GM23338 (cell line): Measurements from ENCODE around the gene CLPX. TPM values are rescaled to one million over a fixed set of nuclear protein-coding genes. Genes with fewer than 3 reads are reported as not detected.

Experiments used
- ATAC-seq: fragments of 200-7000 bp; cut with Tn5 transposase; 3 replicates; pipeline ENCODE4 v1.9.1; 2020
- DNase-seq: peaks from one replicate; pipeline ENCODE4 v3.0.0-alpha.2; 2015; ENCODE audit warnings: low spot score
- H2AFZ ChIP-seq: fragments of 200-600 bp; sonication (generic); 2 replicates; pipeline ENCODE4 v1.8.0; 2016; ENCODE audit warnings: antibody characterized with exemption, mild to moderate bottlenecking, moderate library complexity
- H3F3A ChIP-seq: fragments of 200-600 bp; sonication (generic); replicated peaks from 2 replicates; pipeline ENCODE4 v1.8.0; 2017; ENCODE audit warnings: antibody characterized with exemption, mixed run types, low read depth
- H3K27ac ChIP-seq: fragments of 200-600 bp; sonication (generic); 2 replicates; pipeline ENCODE4 v1.6.1; 2016; ENCODE audit warnings: low read depth
- H3K27me3 ChIP-seq: fragments of 200-600 bp; sonication (generic); 2 replicates; pipeline ENCODE4 v1.8.0; 2016; ENCODE audit warnings: mild to moderate bottlenecking, mixed run types, moderate library complexity; ENCODE audit not compliant: insufficient read depth
- H3K36me3 ChIP-seq: fragments of 200-600 bp; sonication (generic); 2 replicates; pipeline ENCODE4 v1.8.0; 2016; ENCODE audit warnings: mild to moderate bottlenecking; ENCODE audit not compliant: insufficient read depth
- H3K4me1 ChIP-seq: fragments of 200-600 bp; sonication (generic); 2 replicates; pipeline ENCODE4 v1.8.0; 2016; ENCODE audit warnings: mild to moderate bottlenecking, moderate library complexity; ENCODE audit not compliant: insufficient read depth
- H3K4me2 ChIP-seq: fragments of 200-600 bp; sonication (generic); 2 replicates; pipeline ENCODE4 v1.7.1; 2017; ENCODE audit warnings: mixed run types
- H3K4me3 ChIP-seq: fragments of 200-600 bp; sonication (generic); 2 replicates; pipeline ENCODE4 v1.6.1; 2016; ENCODE audit warnings: mixed run types
- H3K79me2 ChIP-seq: fragments of 200-600 bp; sonication (generic); replicated peaks from 2 replicates; pipeline ENCODE4 v1.8.0; 2017; ENCODE audit warnings: mild to moderate bottlenecking; ENCODE audit not compliant: insufficient read depth
- H3K9me2 ChIP-seq: fragments of 200-600 bp; sonication (generic); 2 replicates; pipeline ENCODE4 v1.8.0; 2017; ENCODE audit not compliant: insufficient read depth
- H4K20me1 ChIP-seq: fragments of 200-600 bp; sonication (generic); replicated peaks from 2 replicates; pipeline ENCODE4 v1.8.0; 2017; ENCODE audit warnings: mild to moderate bottlenecking; ENCODE audit not compliant: insufficient read depth
- H3K27ac Mint-ChIP-seq: 2 replicates; pipeline ENCODE4 v1.8.0; 2020; ENCODE audit warnings: inconsistent platforms, mild to moderate bottlenecking, moderate library complexity, mixed read lengths
- H3K27me3 Mint-ChIP-seq: 3 replicates; pipeline ENCODE4 v1.8.0; 2022; ENCODE audit warnings: low read depth, mild to moderate bottlenecking, moderate library complexity, mixed read lengths, inconsistent platforms; ENCODE audit not compliant: insufficient read depth, poor library complexity
- H3K36me3 Mint-ChIP-seq: 3 replicates; pipeline ENCODE4 v1.8.0; 2021; ENCODE audit warnings: low read depth, mild to moderate bottlenecking, inconsistent platforms, moderate library complexity, mixed read lengths
- H3K4me1 Mint-ChIP-seq: 3 replicates; pipeline ENCODE4 v1.8.0; 2020; ENCODE audit warnings: mild to moderate bottlenecking, inconsistent platforms, mixed read lengths
- H3K4me3 Mint-ChIP-seq: 3 replicates; pipeline ENCODE4 v1.8.0; 2021; ENCODE audit warnings: moderate library complexity, mild to moderate bottlenecking, inconsistent platforms, mixed read lengths
- H3K9me3 Mint-ChIP-seq: 3 replicates; pipeline ENCODE4 v1.8.0; 2020; ENCODE audit warnings: moderate library complexity, mild to moderate bottlenecking, inconsistent platforms, mixed read lengths
- CREB1 ChIP-seq: fragments of 250-450 bp; sonication (Bioruptor Pico); IDR thresholded peaks from 2 replicates; pipeline ENCODE4 v1.5.0; 2020; ENCODE audit warnings: low read depth, mild to moderate bottlenecking, moderate library complexity
- CTCF ChIP-seq, 2 experiments: fragments of 200-600 bp in 1 of 2; sonication (generic) in 1 of 2; conservative IDR thresholded peaks; 2 replicates each; pipeline versions ENCODE4 v1.5.1 to v1.6.1; 2016 to 2017; ENCODE audit warnings: antibody characterized with exemption in 2 of 2, low read depth in 2 of 2, mild to moderate bottlenecking in 2 of 2, moderate library complexity in 1 of 2
- ETS1 ChIP-seq: IDR thresholded peaks from 2 replicates; pipeline ENCODE4 v1.6.1; 2016; ENCODE audit warnings: antibody characterized with exemption
- EZH2 ChIP-seq: fragments of 200-600 bp; sonication (generic); IDR thresholded peaks from one replicate; pipeline ENCODE4 v1.8.0; 2017; ENCODE audit warnings: antibody characterized with exemption, mild to moderate bottlenecking, low read depth; ENCODE audit not compliant: unreplicated experiment
- EZH2phosphoT487 ChIP-seq: fragments of 200-600 bp; sonication (generic); IDR thresholded peaks from one replicate; pipeline ENCODE4 v1.8.1; 2018; ENCODE audit warnings: antibody characterized with exemption; ENCODE audit not compliant: unreplicated experiment
- JUNB ChIP-seq: IDR thresholded peaks from one replicate; pipeline ENCODE4 v1.6.1; 2016; ENCODE audit warnings: antibody characterized with exemption; ENCODE audit not compliant: unreplicated experiment
- POLR2AphosphoS5 ChIP-seq: IDR thresholded peaks from 2 replicates; pipeline ENCODE4 v1.6.1; 2016; ENCODE audit warnings: antibody characterized with exemption, low read depth
- REST ChIP-seq: IDR thresholded peaks from one replicate; pipeline ENCODE4 v1.6.1; 2018; ENCODE audit warnings: antibody characterized with exemption; ENCODE audit not compliant: unreplicated experiment
- ZNF114 ChIP-seq: fragments of 250-450 bp; sonication (Bioruptor Pico); IDR thresholded peaks from 2 replicates; pipeline ENCODE4 v1.5.0; 2020; ENCODE audit warnings: mild to moderate bottlenecking, moderate library complexity
- ZNF331 ChIP-seq: fragments of 250-450 bp; sonication (Bioruptor Pico); IDR thresholded peaks from 2 replicates; pipeline ENCODE4 v1.5.0; 2020; ENCODE audit warnings: low read depth, mild to moderate bottlenecking, moderate library complexity
- ZNF462 ChIP-seq: fragments of 250-450 bp; sonication (Bioruptor Pico); IDR thresholded peaks from 2 replicates; pipeline ENCODE4 v1.5.0; 2020; ENCODE audit warnings: mild to moderate bottlenecking, moderate library complexity
- long read RNA-seq: library from polyadenylated mRNA; unstranded; transcript quantifications from one replicate; pipeline ENCODE4 v2.0.0, GENCODE V29; 2020; ENCODE audit not compliant: unreplicated experiment
- polyA plus RNA-seq: library from polyadenylated mRNA; unstranded; fragments of >200 nt; fragmentation: Nextera tagmentation; extraction: Ambion mirVana; gene quantifications from 2 replicates; pipeline ENCODE4 v1.2.1, GENCODE V29; 2016
- total RNA-seq: library from RNA; depleted of rRNA; stranded (reverse); fragments of >200 nt; shearing (Covaris generic); gene quantifications from 2 replicates; pipeline ENCODE4 v1.2.3, GENCODE V29; 2014; rRNA removed

Gene CLPX
- total RNA-seq (40.6 and 47.0 TPM in 2 replicates), polyA plus RNA-seq (18.9 and 20.6 TPM in 2 replicates)
- long read RNA-seq, full-length matches to known transcripts = 6 of 8 reads
- long read RNA-seq, partial matches to known transcripts = 2 of 8 reads
- long read RNA-seq, other reads (novel, unspliced or antisense) = 0 of 8 reads

- TF ChIP-seq ETS1 = peak; percentile 93
- no peak for TF ChIP-seq ZNF331
- no peak for TF ChIP-seq JUNB
- no peak for TF ChIP-seq REST
- peak; percentile 70 for TF ChIP-seq CREB1 (CRISPR knock-in tag)
- TF ChIP-seq EZH2phosphoT487 = no peak
- no peak for TF ChIP-seq EZH2
- no peak for TF ChIP-seq ZNF462
- peak; percentile 47 for TF ChIP-seq POLR2AphosphoS5
- TF ChIP-seq ZNF114 = no peak
- TF ChIP-seq CTCF (conservative IDR thresholded peaks at IDR 0.05; ENCODE audit: low read depth in 2 of 2) = no peak
- Mint-ChIP-seq H3K27ac (peak within 1 kb of the TSS; percentile 89), H3K9me3 (no peaks in the 10 kb centered on the region), H3K36me3 (0 out of 3 replicates have a peak, but pooled peaks cover 1% of the 10 kb centered on the region), H3K4me3 (peak within 1 kb of the TSS; percentile 92), H3K27me3 (peaks cover 7% of the 10 kb centered on the region), H3K4me1 (peaks cover 11% of the 10 kb centered on the region)
- peak within 1 kb of the TSS; percentile 82 for H3K27ac ChIP-seq
- peaks cover 45% of the 10 kb centered on the region for H3K79me2 ChIP-seq
- H3F3A ChIP-seq = no peaks in the 10 kb centered on the region
- H2AFZ ChIP-seq = peak within 1 kb of the TSS; percentile 86
- DNase-seq (peak; percentile 96), ATAC-seq (peak; percentile 82)
- H3K4me2 ChIP-seq = peak within 1 kb of the TSS; percentile 79
- H3K27me3 ChIP-seq = no peaks in the 10 kb centered on the region
- H3K9me2 ChIP-seq = no peaks in the 10 kb centered on the region
- H4K20me1 ChIP-seq = peaks cover 10% of the 10 kb centered on the region; the same call in 1 of the 2 replicates
- H3K4me3 ChIP-seq = peak within 1 kb of the TSS; percentile 90
- H3K4me1 ChIP-seq = 0 out of 2 replicates have a peak, but pooled peaks cover 6% of the 10 kb centered on the region
- peaks cover under 1% of the 10 kb centered on the region; the same call in 1 of the 2 replicates for H3K36me3 ChIP-seq
Measured at GRCh38 chr15:65184868-65185717, at the start of gene CLPX. CLPX (minus strand) TSS chr15:65185342; CDS start chr15:65185153, 189 bp downstream.
